COR-L47 (cell line): ENCODE data around the gene MAP3K5.
A peak's percentile ranks its signal among the peaks of the same experiment; 100 is the strongest.
"Not testable (repeated sequence)": the region's sequence is repeated elsewhere in the genome, so short reads cannot be mapped to it uniquely, and the experiment has no call there.

Experiments used
- DNase-seq: peaks from one replicate; lab custom pipeline; 2025; lab: John Stamatoyannopoulos, UW

The MAP3K5 gene

GRCh38 chr6:136721467-136721866 lies 70.8 kb downstream of the MAP3K5 start:
- DNase-seq, result no peak

GRCh38 chr6:136720045-136720770 lies 72.1 kb downstream of the MAP3K5 start:
- DNase-seq, result no peak

GRCh38 chr6:136719280-136720044 lies 72.8 kb downstream of the MAP3K5 start:
- DNase-seq, result no peak

GRCh38 chr6:136718476-136718875 lies 73.8 kb downstream of the MAP3K5 start:
- no peak for DNase-seq

- DNase-seq, result no peak
Measured at GRCh38 chr6:136717716-136717990, 74.6 kb downstream of the MAP3K5 start.

GRCh38 chr6:136716917-136717715 lies 75.2 kb downstream of the MAP3K5 start:
- no peak for DNase-seq

GRCh38 chr6:136712642-136713041 lies 79.6 kb downstream of the MAP3K5 start:
- DNase-seq, result not testable (repeated sequence)

- no peak for DNase-seq
Measured at GRCh38 chr6:136711644-136712043, 80.6 kb downstream of the MAP3K5 start.

- DNase-seq, result no peak
Measured at GRCh38 chr6:136710877-136711552, 81.3 kb downstream of the MAP3K5 start.

- DNase-seq, result no peak
Measured at GRCh38 chr6:136709429-136709828, 82.8 kb downstream of the MAP3K5 start.

- DNase-seq, result no peak
Measured at GRCh38 chr6:136706430-136706829, 85.8 kb downstream of the MAP3K5 start.

- DNase-seq, result peak; percentile 47
Measured at GRCh38 chr6:136703331-136703865, 88.9 kb downstream of the MAP3K5 start.

- peak; percentile 20 for DNase-seq
Measured at GRCh38 chr6:136701045-136701444, 91.2 kb downstream of the MAP3K5 start.

- DNase-seq, result no peak
Measured at GRCh38 chr6:136699358-136699757, 92.9 kb downstream of the MAP3K5 start.

GRCh38 chr6:136696783-136697364 lies 95.4 kb downstream of the MAP3K5 start:
- peak; percentile 39 for DNase-seq

- DNase-seq, result no peak
Measured at GRCh38 chr6:136696238-136696637, 96.0 kb downstream of the MAP3K5 start.

GRCh38 chr6:136695412-136695811 lies 96.9 kb downstream of the MAP3K5 start:
- DNase-seq, result no peak

- DNase-seq, result no peak
Measured at GRCh38 chr6:136693090-136693489, 99.2 kb downstream of the MAP3K5 start.

GRCh38 chr6:136687894-136688293 lies 104.4 kb downstream of the MAP3K5 start:
- DNase-seq, result not testable (repeated sequence)

- no peak for DNase-seq
Measured at GRCh38 chr6:136685540-136686108, 106.7 kb downstream of the MAP3K5 start.

- no peak for DNase-seq
Measured at GRCh38 chr6:136684466-136684865, 107.8 kb downstream of the MAP3K5 start.
